GM06990 (cell line): ENCODE measurements around the gene MMP28.

ENCODE experiments used
- DNase-seq: peaks from one replicate; pipeline ENCODE4 v3.0.0-alpha.2; 2011; ENCODE audit not compliant: insufficient read length; ENCODE audit errors: extremely low read depth
- H3K27me3 ChIP-seq: replicated peaks from 2 replicates; pipeline ENCODE4 v1.6.0; 2011; ENCODE audit warnings: low read length; ENCODE audit not compliant: control insufficient read depth, insufficient read depth
- H3K36me3 ChIP-seq: 2 replicates; pipeline ENCODE4 v1.5.1; 2011; ENCODE audit warnings: low read length; ENCODE audit not compliant: control insufficient read depth, insufficient read depth
- H3K4me3 ChIP-seq: replicated peaks from 2 replicates; pipeline ENCODE4 v1.5.1; 2011; ENCODE audit warnings: low read depth, mild to moderate bottlenecking, control low read depth, low read length
- TF ChIP-seq, protein P1 (sequence below): IDR thresholded peaks from 2 replicates; pipeline ENCODE4 v1.5.1; 2011; ENCODE audit warnings: low read length, control low read depth, mild to moderate bottlenecking, inconsistent platforms; ENCODE audit not compliant: insufficient read depth, poor library complexity, severe bottlenecking

Gene MMP28

DNA sequence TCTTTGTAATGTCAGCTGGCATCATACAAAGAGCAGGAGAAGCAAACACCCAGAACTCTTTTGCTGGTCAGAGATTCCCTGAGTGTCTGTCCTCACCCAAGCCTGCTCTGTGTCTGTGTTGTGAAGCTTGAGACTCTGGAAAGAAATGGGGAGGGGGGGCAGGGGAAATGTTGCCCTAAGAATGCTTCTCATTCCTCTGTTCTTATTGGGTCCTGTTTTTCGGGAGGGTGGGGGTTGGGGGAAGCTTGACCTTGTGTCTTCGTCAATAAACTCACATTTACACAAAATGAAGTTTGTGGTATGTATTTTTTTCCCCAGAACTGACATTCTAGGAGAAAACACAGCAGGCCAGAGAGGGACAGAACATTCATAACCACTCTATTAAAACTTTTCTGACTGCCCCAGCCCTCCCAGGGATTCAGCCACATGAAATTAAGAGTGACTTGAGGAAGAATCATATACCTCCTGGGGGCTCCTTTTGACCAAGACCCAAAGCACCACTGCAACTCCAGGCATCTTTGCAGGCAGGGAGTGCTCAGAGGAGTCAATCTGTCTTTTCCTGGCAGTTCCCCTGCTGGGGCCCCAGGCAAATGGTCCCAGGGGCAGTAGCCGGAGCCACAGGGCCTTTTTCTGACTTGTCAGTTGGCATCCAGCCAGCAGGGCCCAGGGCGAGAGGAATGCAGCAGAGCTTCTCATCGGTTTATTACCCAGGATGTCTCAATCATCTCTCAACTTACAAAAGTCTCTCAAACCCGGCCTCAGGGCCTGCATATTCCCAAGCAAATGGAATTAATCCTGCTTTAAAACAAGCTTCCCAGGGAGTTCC is 69.1 kb downstream of the MMP28 start:
- Histone ChIP-seq H3K36me3 (peaks cover 9% of the 10 kb centered on the region), H3K4me3 (no peak overlapping the region), H3K27me3 (peaks cover 2% of the 10 kb centered on the region; the same call in 1 of the 2 replicates)
- TF ChIP-seq, protein P1, sequence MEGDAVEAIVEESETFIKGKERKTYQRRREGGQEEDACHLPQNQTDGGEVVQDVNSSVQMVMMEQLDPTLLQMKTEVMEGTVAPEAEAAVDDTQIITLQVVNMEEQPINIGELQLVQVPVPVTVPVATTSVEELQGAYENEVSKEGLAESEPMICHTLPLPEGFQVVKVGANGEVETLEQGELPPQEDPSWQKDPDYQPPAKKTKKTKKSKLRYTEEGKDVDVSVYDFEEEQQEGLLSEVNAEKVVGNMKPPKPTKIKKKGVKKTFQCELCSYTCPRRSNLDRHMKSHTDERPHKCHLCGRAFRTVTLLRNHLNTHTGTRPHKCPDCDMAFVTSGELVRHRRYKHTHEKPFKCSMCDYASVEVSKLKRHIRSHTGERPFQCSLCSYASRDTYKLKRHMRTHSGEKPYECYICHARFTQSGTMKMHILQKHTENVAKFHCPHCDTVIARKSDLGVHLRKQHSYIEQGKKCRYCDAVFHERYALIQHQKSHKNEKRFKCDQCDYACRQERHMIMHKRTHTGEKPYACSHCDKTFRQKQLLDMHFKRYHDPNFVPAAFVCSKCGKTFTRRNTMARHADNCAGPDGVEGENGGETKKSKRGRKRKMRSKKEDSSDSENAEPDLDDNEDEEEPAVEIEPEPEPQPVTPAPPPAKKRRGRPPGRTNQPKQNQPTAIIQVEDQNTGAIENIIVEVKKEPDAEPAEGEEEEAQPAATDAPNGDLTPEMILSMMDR = no peak
- no peak for DNase-seq

DNA sequence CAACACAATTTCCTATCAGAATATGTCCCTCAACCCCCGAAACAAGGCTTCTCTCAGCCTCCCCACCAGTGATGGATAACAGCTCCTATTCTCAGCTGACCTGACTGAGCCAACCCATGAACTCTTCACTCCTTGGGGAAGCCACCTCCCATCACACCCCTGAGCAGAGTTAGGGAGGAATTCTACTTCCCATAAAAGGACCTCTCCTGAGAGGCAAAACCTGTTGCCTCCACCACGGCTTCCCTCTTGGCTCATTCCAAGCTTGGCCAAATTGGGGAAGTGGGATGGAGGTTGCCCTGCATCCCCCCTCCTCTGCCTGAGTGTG is 69.7 kb downstream of the MMP28 start:
- Histone ChIP-seq H3K27me3 (no peaks in the 10 kb centered on the region), H3K4me3 (no peak overlapping the region), H3K36me3 (peaks cover 9% of the 10 kb centered on the region)
- DNase-seq = no peak
- TF ChIP-seq, protein P1 = no peak

GRCh38 chr17:35725058-35725457 is 70.4 kb downstream of the MMP28 start:
- Histone ChIP-seq H3K4me3 (no peak overlapping the region), H3K36me3 (peaks cover 9% of the 10 kb centered on the region), H3K27me3 (no peaks in the 10 kb centered on the region)
- TF ChIP-seq, protein P1 = no peak
- no peak for DNase-seq

DNA sequence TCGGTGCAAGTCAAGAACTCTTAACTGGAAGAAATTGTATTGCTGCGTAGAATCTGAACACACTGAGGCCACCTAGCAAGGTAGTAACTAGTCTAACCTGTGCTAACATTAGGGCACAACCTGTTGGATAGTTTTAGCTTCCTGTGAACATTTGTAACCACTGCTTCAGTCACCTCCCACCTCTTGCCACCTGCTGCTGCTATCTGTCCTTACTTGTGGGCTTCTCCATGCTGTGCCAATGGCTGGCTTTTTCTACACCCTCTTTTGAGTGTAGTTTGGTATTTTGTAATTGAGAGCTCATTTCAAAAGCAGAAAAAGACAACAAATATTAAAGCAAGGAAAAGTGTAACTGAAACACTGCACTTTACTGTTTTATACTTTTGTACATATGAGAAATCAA is 71.7 kb downstream of the MMP28 start:
- DNase-seq = no peak
- TF ChIP-seq, protein P1 = no peak
- H3K4me3 ChIP-seq = no peak overlapping the region
- H3K36me3 ChIP-seq = peaks cover 9% of the 10 kb centered on the region
- no peaks in the 10 kb centered on the region for H3K27me3 ChIP-seq

DNA sequence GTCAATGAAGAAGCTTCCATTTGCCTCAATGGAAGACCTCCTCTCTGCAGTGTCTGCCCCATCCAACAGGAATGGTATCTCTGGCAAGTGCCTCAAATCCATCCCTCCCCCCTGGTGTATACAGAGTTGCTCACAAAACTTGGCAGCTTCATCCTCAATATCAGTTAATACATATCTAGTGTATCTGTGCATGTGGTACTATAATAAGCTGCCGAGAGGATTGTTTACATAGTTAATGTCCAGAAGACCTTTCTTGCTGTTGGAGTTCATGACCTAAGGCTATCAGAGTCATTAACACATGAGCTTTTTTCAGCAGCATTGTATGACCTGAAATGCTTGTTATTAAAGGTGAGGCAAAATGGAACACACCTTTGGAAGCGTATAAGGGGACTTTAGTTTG is 78.0 kb downstream of the MMP28 start:
- TF ChIP-seq, protein P1 = no peak

DNA sequence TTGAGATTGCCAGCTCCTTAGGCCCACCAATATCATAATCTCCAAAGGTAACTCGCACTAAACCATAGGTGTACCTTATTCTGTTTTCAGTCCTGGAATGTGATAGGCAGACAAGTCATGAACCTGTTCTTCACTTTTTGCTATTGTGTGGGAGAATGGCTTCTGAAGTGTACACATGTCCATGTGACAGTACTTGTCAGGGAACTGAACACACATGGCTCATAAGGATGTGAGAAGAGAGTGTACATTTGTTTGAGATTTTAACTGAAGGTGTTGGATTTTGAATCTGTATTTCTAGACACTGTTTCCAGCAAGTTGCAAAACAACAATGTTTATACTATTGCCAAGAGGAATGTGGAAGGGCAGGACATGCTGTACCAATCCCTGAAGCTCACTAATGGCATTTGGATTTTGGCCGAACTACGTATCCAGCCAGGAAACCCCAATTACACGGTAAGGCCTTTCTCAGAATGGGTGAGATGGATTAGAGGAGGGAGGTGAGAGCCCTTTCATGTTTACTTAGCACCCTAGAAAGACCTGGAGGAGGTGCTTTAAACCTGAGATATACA is 78.5 kb downstream of the MMP28 start:
- DNase-seq = no peak
- peaks cover 2% of the 10 kb centered on the region for H3K36me3 ChIP-seq
- no peaks in the 10 kb centered on the region for H3K27me3 ChIP-seq
- TF ChIP-seq, protein P1 = no peak
- no peak overlapping the region for H3K4me3 ChIP-seq

More for the DNA sequence above, 78.0 kb downstream of the MMP28 start:
- Histone ChIP-seq H3K4me3 (no peak overlapping the region), H3K27me3 (no peaks in the 10 kb centered on the region), H3K36me3 (peaks cover 2% of the 10 kb centered on the region)
- DNase-seq = no peak
